HEK293 (cell line): ENCODE measurements around the gene SHLD1.

Source experiments
- ZEB2 ChIP-seq: fragments of 450-650 bp; formaldehyde crosslinking; IDR thresholded peaks from 2 replicates; pipeline ENCODE4 v1.5.1; 2016; ENCODE audit warnings: missing biosample characterization, missing genetic modification characterization
- ZNF266 ChIP-seq: fragments of 450-650 bp; formaldehyde crosslinking; IDR thresholded peaks from 2 replicates; pipeline ENCODE4 v1.5.1; 2016; ENCODE audit warnings: missing biosample characterization, missing genetic modification characterization, low read depth
- TF ChIP-seq, protein P1 (sequence below): fragments of 450-650 bp; IDR thresholded peaks from 2 replicates; pipeline ENCODE4 v1.5.1; 2018; ENCODE audit warnings: missing biosample characterization, mild to moderate bottlenecking, missing genetic modification characterization
- TF ChIP-seq, protein P2 (sequence below): fragments of 450-650 bp; formaldehyde crosslinking; IDR thresholded peaks from 2 replicates; pipeline ENCODE4 v1.5.1; 2016; ENCODE audit warnings: missing biosample characterization, missing genetic modification characterization

DNA sequence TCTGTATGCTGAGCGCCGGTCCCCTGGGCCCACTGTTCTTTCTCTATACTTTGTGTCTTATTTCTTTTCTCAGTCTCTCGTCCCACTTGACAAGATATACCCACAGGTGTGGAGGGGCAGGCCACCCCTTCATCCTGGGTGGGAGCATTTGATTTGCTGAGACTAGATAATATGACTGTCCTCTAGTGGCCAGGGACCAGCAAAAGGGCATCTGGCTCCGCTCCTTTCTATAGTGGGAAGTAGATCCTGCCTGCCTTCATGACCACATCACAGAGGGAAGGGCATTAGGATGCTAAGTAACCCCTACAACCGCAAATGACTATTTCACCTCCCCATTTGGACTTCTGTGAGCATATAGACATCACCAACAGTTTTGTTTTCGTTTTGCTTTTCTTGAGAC lies 135.7 kb downstream of the SHLD1 start:
- TF ChIP-seq ZNF266 (tag by site-specific recombination): no peak
- TF ChIP-seq, protein P1, sequence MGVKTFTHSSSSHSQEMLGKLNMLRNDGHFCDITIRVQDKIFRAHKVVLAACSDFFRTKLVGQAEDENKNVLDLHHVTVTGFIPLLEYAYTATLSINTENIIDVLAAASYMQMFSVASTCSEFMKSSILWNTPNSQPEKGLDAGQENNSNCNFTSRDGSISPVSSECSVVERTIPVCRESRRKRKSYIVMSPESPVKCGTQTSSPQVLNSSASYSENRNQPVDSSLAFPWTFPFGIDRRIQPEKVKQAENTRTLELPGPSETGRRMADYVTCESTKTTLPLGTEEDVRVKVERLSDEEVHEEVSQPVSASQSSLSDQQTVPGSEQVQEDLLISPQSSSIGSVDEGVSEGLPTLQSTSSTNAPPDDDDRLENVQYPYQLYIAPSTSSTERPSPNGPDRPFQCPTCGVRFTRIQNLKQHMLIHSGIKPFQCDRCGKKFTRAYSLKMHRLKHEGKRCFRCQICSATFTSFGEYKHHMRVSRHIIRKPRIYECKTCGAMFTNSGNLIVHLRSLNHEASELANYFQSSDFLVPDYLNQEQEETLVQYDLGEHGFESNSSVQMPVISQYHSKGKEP: no peak
- no peak for TF ChIP-seq ZEB2 (tag by site-specific recombination)
- TF ChIP-seq, protein P2, sequence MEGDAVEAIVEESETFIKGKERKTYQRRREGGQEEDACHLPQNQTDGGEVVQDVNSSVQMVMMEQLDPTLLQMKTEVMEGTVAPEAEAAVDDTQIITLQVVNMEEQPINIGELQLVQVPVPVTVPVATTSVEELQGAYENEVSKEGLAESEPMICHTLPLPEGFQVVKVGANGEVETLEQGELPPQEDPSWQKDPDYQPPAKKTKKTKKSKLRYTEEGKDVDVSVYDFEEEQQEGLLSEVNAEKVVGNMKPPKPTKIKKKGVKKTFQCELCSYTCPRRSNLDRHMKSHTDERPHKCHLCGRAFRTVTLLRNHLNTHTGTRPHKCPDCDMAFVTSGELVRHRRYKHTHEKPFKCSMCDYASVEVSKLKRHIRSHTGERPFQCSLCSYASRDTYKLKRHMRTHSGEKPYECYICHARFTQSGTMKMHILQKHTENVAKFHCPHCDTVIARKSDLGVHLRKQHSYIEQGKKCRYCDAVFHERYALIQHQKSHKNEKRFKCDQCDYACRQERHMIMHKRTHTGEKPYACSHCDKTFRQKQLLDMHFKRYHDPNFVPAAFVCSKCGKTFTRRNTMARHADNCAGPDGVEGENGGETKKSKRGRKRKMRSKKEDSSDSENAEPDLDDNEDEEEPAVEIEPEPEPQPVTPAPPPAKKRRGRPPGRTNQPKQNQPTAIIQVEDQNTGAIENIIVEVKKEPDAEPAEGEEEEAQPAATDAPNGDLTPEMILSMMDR (tag by site-specific recombination): no peak
